HG03159 (cell line): ENCODE measurements around the gene ACE.

Experiments used
- ATAC-seq: cut with Tn5 transposase; IDR thresholded peaks from one replicate; pipeline ENCODE4 v1.9.1; 2021; ENCODE audit warnings: mild to moderate bottlenecking, moderate library complexity; ENCODE audit not compliant: unreplicated experiment

ACE gene

DNA sequence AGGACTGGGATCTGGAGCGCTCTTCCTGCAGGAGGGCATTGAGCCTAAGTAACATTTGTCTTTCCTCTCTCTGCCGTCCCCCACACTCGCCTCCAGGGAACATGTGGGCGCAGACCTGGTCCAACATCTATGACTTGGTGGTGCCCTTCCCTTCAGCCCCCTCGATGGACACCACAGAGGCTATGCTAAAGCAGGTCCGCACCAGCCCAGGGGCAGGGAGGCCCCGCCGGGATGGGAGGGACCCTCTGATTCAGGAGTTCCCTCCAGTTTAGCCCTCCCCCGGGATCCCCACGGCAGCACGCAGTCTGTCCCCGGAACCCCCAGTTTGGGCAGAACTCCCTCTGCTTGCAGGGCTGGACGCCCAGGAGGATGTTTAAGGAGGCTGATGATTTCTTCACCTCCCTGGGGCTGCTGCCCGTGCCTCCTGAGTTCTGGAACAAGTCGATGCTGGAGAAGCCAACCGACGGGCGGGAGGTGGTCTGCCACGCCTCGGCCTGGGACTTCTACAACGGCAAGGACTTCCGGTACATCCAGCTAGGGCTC lies 14.1 kb downstream of the ACE start:
- ATAC-seq: no peak

- no peak for ATAC-seq
These were observed 14.6 kb downstream of the ACE start for GRCh38 chr17:63491413-63491812.

- ATAC-seq: no peak
These were observed 15.2 kb downstream of the ACE start for GRCh38 chr17:63491977-63492618.

DNA sequence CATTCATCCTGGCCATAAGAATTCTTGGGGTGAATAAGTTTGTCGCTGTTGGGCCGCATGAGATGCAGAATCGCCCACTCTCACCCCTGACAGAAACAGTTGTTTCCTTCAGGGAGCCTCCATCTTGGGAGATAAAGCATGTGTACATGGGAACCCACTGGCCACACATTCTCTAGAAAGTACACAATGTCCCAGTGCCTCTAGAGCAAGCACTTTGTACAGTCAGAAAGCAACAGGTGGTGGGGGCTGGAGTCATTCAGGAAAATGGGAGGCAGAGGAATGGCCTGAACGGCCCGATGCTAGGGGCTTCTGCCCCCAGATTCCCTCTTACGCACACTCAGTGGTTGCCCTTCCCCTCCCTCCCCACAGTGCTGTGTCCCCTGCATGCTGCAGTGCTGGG lies 16.1 kb downstream of the ACE start:
- no peak for ATAC-seq

DNA sequence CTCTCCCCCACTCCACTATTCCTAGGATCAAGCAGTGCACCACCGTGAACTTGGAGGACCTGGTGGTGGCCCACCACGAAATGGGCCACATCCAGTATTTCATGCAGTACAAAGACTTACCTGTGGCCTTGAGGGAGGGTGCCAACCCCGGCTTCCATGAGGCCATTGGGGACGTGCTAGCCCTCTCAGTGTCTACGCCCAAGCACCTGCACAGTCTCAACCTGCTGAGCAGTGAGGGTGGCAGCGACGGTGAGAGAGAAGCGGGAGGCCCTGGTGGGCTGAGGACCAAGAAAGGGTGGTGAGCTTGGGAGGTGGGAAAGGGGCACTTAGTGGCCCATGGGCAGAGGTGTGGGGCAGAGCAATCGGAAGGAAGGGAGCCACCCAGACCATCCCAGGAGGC lies 16.6 kb downstream of the ACE start:
- no peak for ATAC-seq

- ATAC-seq: no peak
These were observed 17.6 kb downstream of the ACE start for GRCh38 chr17:63494300-63494928.

DNA sequence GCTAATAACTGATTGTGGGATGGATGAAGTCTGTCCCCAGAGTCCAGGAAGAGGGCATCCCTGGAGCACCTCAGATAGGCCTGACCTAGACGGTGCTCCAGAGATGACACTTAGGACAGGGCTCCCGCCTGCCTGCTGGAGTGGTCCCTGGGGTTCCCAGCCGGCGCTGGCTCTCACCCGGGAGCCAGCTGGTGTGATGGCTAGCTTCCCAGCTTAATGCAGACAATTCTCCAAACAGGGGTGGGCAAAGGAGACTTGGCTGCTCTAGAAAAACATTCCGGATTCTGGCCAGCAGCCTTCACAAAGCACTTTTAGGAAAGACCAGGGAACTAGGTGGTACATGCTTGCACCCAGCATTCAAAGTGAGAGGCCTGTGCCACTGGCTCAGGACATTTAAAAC lies 18.6 kb downstream of the ACE start:
- no peak for ATAC-seq

DNA sequence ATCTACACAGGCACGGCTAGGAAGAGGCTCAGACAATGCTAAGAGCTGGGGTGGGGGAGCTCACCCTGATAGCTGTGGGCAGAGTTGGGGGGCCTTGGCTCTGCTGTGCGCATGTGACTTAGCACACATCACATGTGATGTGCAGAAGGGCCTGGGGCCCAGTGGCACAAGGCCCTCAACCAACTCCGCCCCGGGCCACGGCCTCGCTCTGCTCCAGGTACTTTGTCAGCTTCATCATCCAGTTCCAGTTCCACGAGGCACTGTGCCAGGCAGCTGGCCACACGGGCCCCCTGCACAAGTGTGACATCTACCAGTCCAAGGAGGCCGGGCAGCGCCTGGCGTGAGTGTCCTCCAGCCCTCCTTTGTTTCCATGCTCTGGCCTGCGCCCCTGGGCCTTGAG lies 19.3 kb downstream of the ACE start:
- ATAC-seq: no peak

DNA sequence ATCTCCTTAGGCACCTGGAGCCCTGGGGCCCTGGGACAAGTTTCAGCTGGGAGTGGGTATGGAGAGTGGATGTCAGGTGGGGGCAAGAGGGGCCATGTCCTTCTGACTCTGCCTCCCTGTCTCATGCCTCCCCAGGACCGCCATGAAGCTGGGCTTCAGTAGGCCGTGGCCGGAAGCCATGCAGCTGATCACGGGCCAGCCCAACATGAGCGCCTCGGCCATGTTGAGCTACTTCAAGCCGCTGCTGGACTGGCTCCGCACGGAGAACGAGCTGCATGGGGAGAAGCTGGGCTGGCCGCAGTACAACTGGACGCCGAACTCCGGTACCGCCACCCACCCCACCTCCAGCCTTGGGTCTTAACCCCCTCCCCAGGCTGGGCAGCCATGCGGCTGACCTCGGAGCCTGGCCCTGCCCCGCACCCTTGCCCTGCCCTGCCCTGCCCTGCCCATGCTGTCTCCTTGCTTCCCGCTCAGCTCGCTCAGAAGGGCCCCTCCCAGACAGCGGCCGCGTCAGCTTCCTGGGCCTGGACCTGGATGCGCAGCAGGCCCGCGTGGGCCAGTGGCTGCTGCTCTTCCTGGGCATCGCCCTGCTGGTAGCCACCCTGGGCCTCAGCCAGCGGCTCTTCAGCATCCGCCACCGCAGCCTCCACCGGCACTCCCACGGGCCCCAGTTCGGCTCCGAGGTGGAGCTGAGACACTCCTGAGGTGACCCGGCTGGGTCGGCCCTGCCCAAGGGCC lies 20.0 kb downstream of the ACE start:
- no peak for ATAC-seq

DNA sequence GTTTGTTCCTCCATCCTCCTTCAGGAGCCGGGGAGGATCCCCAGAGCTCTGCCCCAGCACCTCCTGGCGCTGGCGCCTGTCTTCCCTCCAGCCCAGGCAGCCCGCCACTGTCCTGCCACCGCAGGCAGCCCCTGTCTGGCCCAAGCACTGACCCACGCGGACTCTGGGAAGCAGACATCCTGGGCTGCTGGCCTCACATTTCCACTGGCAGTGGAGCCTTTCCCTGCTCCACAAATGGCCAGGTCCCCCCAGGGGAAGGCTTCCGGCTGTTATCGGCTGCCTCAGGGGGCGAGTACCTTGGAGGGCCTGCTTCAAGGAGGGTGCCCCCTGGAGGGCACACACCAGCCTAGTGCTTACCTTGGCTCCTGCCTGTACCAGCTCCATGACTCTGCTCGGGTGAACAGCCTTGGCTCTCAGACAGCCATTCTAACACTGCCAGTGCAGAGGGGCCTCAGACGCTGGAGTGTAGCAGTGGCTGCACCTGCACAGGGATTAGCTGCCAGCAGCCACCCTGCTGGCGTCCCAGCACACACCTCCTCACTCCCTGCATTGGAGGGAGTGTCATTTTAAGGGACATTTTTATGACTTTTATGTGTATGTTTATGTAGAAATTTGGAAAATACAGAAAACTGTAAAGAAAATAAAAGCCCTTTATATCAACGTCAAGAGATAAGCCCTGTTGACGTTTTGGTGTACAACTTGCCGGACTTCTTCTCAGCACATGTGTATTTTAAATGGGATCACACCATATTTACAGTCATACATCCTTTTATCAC lies 21.0 kb downstream of the ACE start:
- no peak for ATAC-seq

GRCh38 chr17:63498626-63499195 lies 21.9 kb downstream of the ACE start:
- no peak for ATAC-seq

GRCh38 chr17:63500543-63501390 lies 23.9 kb downstream of the ACE start:
- ATAC-seq: no peak

GRCh38 chr17:63503341-63503705 lies 26.5 kb downstream of the ACE start:
- no peak for ATAC-seq

GRCh38 chr17:63504261-63504660 lies 27.4 kb downstream of the ACE start:
- ATAC-seq: no peak

DNA sequence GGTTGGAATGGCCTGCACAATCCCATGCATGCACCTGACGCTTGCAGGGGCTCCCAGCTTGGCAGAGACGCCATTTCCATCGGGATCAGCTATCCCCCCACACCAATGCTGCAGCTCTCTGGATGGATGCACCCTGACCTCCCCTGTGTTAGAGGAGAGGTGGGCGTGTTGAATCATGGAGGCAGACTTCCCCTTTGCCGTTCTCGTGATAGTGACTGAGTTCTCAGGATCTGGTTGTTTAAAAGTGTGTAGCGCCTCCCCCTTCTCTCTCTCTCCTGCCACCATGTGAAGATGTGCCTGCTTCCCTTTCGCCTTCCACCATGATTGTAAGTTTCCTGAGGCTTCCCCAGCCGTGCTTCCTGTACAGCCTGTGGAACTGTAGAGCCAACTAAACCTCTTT lies 28.5 kb downstream of the ACE start:
- ATAC-seq: no peak

DNA sequence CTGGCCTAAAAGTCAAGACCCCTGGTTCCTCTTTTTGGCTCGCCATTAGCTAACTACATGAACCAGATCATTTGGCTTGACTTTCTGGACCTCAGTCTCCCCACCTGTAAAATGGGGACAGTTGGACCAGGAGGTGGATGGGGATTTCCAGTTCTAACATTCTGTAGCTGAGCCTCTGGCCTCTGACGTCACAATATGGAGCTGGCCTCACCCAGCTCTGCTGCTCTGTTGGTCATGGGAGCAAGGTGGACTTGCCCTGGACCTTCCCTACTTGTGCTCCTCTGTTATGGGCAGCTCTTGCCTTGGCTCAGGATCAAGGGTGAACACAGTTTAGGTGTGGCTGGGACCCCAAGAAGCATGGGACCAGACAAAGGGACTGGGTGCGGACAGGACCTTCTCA lies 29.8 kb downstream of the ACE start:
- no peak for ATAC-seq

DNA sequence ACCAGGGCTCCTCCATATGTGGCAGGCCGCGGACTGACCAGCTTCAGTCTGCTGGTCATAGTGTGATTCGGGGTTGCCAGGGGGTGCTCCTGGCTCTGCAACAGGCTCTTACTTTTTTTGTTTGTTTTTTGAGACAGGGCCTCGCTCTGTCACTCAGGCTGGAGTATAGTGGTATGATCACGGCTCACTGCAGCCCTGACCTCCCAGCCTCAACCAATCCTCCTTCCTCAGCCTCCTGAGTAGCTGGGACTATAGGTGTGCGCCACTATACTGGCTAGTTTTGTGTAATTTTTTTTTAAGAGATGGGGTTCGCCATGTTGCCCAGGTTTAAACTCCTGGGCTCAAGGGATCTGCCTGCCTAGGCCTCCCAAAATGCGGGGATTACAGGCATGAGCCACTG lies 34.5 kb downstream of the ACE start:
- no peak for ATAC-seq

- no peak for ATAC-seq
These were observed 35.5 kb downstream of the ACE start for GRCh38 chr17:63512388-63512787.

- ATAC-seq: no peak
These were observed 36.2 kb downstream of the ACE start for GRCh38 chr17:63512896-63513644.
